Measurements from ENCODE around the gene NUP210L. TPM values are rescaled to one million over a fixed set of nuclear protein-coding genes. Genes with fewer than 3 reads are reported as not detected.

NUP210L gene
- total RNA-seq, 4 donors from 2014 or later, result 0.22 TPM; not detected in 3

DNA sequence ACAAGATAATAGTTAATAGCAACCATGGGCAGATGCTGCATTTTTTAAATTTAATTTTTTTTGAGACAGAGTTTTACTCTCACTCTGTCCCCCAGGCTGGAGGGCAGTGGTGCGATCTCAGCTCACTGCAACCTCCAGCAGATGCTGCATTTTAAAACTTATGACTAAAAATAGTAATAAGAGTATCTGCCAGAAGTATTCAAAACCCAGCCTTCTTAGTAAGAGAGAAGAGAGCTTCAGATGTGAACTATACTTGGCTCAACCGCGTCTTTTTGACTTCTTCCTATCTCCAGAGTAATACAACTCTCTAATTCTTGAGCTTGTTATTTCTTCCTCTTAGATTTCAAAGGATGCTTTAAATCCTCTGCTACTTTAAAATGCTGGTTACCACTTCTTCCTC is 159.7 kb downstream of the NUP210L start:
- no peak for TF ChIP-seq CTCF (IDR thresholded peaks at IDR 0.05; ENCODE audit: low read depth)

DNA sequence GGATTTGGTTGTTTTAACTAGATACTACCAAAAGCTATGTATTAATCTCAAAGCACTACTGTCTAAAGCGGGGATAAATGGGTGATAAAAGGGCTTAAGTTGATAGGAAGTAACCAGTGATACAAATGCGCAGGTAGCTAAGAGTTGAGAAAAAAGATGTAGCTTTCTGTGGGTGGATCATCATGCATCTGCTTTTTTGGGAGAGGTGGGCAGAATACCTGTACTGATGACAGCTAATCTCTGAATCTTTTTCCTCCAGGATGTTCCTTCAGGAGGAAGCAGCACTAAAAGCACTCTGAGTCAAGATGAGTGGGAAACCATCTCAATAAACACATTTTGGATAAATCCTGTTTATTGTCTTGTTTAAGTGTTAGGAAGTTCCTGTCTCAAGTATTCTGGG is 163.1 kb downstream of the NUP210L start:
- TF ChIP-seq CTCF (IDR thresholded peaks at IDR 0.05; ENCODE audit: low read depth), result no peak

DNA sequence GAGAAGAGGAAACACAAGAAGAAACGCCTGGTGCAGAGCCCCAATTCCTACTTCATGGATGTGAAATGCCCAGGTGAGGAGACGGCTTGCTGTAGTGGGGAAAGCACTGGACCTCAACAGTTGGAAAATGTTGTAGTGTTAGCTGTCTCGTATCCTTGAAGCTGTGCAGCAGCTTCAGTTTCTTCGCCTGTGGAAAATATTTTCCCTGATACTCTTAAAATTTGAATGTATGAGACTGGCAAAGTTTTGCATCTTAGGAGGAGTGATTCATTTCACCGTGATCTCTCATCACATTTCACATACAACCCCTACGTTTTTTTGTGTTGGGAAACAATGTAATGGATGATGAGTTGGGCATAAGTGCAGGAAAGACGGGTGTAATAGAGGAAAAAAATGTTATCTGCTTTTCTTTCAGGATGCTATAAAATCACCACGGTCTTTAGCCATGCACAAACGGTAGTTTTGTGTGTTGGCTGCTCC is 163.7 kb downstream of the NUP210L start:
- TF ChIP-seq CTCF (IDR thresholded peaks at IDR 0.05; ENCODE audit: low read depth), result no peak

- TF ChIP-seq CTCF (IDR thresholded peaks at IDR 0.05; ENCODE audit: low read depth), result no peak
Observed at GRCh38 chr1:153990468-153991150, 164.3 kb downstream of the NUP210L start, which contains the start of gene RPS27. RPS27 (plus strand) TSS chr1:153990762; CDS start chr1:153990797, 35 bp downstream.

DNA sequence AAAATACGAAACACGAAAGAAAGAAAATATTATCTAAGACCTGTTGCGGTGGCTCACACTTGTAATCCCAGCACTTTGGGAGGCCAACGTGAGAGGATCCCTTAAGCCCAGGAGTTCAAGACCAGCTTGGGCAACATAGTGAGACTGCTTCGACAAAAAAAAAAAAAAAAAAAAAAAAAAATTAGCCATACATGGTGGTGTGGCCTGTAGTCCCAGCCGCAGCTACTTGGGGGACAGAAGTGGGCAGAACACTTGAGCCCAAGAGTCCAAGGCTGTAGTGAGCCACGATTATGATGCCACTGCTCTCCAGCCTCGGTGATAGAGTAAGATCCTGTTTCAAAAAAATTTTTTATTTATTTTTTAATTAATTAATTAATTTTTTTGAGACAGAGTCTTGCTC is 167.3 kb downstream of the NUP210L start:
- no peak for TF ChIP-seq CTCF (IDR thresholded peaks at IDR 0.05; ENCODE audit: low read depth)

- TF ChIP-seq CTCF (IDR thresholded peaks at IDR 0.05; ENCODE audit: low read depth), result no peak
Observed at GRCh38 chr1:153985941-153986761, 168.7 kb downstream of the NUP210L start, which contains the start of gene RAB13. RAB13 (minus strand) TSS chr1:153986339; CDS start chr1:153986236, 103 bp downstream.

DNA sequence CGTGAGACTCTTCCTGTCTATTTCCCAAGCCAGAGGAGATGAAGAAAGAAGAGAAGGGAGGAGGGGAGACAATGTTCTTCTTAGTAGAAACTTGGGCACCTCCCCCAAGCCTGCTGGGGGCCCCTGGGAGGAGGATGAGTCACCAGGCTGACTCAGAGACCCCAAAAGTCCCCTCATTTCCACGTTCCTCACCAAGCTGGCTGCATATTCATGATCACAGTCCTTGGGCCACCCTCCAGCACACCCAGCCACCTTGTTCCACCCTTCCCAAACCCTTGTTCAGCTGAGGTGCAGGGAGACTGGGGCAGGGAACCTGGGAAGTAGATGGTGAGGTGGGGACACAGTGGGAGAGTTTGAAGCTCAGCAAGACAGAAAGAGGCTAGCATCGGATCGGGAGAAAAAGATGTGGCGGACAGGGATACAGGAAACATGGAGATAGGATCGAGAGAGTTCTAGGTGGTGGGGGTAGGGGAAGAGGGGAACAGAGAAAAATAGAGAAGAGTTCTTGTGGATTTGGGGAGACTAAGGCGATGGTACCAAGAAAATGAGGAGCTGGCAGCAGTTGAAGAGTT is 169.4 kb downstream of the NUP210L start:
- TF ChIP-seq CTCF (IDR thresholded peaks at IDR 0.05; ENCODE audit: low read depth), result no peak

Data from subcutaneous adipose tissue (tissue), 4 donors.